ENCODE measurements around the gene C11orf91.
"Not testable (repeated sequence)": the region's sequence is repeated elsewhere in the genome, so short reads cannot be mapped to it uniquely, and the experiment has no call there.

C11orf91 gene

DNA sequence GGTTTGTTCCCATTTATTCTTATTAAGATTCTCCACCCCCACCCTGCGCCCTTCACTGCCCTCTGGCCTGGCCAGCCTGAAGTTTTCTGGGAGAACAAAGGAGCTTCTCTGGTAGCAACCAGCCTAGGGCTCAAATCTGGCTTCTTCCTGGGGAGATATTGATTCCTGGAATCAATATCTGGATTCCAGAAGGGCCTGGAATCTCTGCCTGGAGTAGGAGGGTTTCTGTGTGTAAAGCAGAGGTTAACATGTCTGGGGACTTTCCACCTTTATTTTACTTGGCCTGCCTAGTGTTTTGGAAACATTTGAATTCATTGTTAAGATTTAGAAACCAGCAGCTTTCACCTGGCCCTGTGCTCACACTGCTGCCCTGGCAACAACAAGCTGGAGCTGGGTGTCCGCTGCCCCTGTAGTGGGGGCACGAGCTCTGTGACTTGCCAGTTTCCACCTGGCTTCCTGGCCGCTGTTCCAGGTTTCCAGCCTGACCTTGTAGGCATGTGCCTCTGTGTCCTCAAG lies 5.5 kb downstream of the C11orf91 start:
- no peak for DNase-seq

DNA sequence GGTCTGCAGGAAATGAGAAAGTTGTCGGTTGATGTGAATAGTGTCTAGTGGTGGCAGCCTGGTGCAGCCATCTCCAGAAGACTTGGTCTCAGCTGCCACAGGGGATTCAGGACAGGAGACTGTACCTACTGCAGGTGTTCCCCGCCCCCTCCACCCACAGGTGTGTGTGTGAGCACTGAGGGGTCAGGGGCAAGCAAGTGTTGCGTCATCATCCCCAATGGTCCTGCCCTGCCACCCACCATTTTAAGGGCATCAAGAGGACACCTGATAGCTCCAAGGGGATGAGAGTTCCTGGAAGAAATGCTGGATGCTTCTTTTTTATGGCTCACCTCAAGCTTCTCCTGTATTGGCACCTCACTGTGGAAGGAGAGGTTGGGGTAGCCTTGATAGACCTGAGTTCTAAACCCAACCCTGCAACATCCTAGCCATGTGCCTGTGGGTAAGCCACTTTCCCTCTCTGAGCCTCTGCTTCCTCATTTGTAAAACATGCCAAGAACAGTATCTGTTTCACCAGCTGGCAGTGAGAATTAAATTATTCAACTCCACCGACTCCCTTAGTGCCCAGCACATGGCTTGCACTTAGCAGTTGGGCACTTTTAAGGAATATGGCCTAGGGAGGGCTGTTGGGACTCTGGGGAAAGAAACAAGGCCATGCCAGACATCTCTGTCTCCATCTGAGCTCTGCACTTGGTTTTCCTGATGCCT lies 6.1 kb downstream of the C11orf91 start:
- no peak for DNase-seq

DNA sequence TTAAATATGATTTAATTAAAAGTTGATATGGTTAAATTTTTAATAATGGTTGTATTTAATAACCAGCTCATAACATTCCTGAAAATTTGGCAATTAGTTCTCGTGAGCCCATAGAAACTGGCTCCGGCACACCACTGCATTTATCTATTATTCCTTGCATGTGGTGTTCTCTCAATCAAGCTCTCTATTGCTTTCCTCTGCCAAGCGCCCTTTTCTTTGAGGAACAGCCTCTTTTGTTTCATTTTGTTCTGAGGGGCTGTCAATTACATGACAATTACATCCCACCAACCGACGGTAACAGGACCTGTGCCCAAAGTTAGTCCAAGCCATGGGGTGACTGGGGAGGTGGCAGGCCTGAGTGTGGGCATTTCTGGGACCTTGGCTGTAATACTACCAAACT lies 8.1 kb downstream of the C11orf91 start:
- DNase-seq = no peak

DNA sequence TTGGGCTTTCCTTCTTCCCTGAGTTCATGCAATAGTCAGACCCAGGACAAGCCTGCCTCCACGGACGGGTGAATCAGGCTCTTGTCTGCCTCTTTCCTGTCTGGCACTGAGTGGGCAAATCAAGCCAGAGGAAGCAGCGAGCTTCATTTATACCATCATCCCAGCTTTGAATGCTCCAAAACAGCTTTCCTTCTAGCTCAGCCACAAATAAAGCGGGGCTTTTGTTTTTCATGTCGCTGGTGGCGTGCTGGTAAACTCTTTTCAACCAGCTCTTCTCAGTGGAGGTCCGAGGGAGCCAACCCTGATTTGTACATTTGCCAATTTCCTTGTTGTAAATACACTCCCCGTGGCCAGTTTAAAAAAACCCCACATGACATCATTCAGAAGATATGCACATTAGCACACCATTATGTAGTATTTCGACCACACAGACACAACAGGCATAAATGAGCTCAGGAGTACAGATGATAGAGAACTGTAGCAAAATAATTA lies 8.6 kb downstream of the C11orf91 start:
- DNase-seq = peak; percentile 31

DNA sequence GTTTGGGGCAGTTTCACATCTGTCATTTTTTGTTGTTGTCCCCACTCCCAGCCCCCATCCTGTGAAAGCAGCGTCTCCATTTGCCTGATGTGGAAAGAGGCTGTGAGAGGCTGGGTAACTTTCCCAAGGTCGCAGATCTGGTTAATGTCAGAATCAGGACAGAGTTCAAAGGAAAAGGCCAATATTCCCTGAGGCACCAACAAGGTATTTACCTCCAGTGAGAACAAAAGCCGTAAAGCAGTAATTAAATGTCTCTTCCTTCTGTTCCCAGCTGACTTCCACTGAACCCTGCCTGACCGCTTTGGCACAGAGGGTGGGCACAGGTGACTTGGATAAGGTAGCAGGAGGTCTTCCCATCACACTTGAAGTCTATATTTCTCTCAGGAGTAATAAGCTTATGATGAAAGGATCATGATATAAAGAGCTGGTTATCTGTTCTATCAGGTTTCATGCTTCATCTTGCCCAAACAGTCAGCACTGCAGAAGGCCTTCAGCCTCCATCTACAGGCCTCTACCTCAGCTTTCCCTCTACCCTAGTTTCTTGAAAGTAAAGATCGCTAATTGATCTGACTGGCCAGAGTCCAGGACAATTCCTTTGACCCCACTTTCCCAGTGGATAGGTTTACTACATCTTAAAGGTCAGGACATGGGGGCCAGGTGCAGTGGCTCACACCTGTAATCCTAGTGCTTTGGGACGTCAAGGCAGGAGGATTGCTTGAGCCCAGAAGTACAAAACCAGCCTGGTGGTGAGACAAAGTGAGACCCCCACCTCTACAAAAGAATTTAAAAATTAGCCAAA lies 9.4 kb downstream of the C11orf91 start:
- DNase-seq = peak; percentile 39

DNA sequence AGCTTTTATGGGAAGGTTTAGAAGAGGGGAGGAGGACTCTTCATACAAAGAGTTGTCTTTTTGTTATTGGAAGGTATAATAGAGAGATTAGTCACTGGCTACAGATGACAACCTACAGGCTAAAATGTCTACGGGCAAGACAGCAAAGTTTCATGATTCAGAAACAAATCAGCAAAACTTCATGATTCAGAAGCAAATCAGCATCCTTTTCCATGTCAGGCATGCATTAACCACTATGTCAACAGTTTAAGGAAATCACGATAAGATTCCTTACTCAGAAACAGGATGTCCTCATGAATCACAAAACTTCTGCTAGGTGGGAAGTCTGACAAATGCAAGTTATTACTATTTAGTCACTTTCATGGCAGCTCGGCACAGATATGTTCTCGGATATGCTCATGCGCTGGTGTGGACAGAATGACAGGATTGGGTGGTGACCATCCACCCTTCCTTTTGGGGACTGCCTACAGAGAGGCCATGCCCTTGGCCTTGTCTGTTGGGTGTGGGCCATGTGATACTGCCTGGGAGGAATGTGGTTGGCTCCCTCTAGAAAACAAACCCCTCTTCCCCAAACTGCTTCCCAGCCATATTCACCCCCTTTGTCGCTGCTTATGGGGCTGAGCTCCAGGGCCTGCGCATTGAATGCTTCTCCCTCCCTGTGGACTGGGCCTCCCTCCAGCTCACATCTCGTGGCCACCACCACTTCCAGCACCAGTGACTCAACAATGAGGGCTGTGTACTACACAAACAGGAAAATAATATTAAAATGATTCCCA lies 10.1 kb downstream of the C11orf91 start:
- DNase-seq = no peak

DNA sequence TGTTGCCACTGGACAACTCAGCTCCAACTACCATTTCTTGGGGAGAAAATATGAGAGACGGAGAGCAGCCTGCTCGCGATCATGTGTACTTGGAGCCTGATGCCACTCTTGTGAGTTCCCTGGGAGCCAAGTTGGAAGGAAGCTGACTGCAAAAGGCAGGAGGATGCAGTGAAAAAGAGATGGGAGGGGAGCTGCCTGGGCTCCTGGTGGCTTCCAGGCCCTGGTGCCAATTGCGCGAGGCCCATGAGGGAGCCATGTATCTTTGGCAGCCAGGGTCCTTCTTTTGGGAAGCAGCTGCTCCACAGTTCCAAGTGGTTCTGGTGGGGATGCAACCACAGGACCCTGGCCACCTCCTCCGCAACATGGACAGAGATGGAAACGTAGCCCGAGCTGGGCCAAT lies 11.1 kb downstream of the C11orf91 start:
- no peak for DNase-seq

DNA sequence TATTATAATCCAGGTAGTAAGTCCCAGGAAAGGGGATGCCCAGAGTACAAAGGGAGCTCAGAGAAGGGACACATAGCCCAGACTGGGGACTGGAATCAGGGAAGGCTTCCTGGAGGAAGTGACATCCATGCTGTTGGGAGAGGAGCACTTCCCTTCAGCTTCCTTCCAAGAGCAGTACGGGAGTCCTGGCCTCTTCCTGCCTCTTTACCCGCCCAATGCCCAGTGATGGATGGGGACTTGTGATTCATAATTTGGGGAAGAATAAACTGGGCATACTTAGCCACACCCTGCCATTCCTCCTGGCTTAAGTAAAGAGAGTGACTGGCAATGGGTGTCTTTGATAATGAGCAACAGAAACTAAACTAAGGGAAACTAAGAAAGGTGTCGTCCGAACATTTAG lies 11.5 kb downstream of the C11orf91 start:
- no peak for DNase-seq

DNA sequence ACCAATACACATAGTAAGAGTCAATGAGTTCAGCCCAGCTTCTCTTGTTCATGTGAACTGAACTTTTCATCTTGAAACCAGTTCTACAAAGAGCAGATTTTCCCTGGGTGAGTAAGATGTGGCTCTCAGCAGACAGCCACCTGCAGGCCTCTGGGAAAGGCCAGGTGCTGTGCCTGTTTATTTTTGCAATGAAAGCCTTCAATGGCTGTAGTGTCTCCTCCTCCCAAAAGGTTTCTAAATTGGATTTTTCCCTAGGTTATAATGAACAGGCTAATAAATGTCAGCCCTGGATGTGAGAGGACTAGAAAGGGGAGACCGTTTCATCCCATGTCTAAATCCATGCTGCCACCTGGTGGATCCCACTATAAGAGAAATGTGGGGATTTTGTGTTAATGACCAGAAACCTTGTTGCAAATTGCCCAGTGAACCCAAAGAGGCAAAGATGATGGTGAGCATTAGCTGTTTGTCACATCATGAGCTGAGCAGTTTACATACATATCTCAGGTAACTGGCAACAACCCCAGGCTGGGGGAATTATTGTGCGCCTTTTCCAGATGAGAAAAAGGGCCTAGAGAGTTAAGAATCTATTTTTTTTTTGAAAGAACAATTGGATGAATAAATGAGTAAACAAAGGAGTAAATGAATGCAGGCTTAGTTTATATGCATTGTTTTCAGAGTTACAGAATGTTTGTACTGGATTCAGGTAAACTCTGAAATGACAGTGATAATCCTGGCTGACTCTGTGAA lies 12.7 kb downstream of the C11orf91 start:
- DNase-seq = peak; percentile 57

DNA sequence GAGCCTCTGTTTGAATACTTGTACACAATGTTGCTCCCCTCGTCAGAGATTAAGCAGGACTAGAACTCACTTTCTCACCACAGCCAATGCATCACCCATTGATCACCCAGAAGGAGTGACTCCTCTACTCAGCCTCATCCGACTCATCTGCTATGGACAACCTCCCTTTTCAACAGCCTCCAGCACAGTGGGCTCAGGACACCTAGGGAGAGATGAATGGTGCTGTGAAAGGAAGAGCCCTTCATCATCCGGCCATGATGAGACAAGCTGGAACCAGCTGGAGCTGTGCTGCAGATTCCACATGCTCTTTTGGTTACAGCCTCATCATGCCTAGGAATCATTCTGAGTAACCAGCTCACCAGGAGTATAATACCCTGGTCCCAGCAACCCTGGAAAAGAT lies 15.5 kb downstream of the C11orf91 start:
- DNase-seq = no peak

DNA sequence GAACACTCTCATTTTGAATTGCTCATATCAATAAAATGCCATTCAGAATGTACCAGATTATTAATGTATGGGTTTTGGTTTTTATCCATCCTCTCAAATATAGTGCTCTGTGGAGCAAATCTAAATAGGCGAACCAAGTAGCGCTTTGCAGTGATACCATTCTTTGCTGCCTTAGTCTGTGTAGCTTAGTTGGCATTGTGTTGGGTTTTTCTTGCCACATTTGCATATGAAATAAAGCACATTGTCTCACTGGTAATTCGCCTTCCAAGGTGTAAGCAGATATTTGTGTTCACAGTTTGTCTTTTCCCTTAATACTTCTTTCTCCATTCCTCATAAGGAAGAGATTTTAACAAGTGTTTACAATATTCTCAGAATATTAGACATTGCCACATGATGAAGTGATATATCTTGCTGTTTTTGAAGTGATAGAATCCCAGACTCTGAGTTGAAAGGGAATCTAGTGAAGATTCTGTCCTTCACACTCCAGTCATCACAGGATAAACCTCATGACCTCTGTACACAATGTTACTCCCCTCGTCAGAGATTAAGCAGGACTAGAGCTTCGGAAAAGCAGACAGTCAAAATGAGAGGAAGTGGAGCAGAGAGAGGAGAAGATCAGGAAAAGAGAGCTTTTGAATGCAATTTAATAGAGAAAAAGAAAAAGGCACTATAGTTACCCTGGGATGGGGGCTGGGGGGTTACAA lies 16.5 kb downstream of the C11orf91 start:
- DNase-seq = no peak

DNA sequence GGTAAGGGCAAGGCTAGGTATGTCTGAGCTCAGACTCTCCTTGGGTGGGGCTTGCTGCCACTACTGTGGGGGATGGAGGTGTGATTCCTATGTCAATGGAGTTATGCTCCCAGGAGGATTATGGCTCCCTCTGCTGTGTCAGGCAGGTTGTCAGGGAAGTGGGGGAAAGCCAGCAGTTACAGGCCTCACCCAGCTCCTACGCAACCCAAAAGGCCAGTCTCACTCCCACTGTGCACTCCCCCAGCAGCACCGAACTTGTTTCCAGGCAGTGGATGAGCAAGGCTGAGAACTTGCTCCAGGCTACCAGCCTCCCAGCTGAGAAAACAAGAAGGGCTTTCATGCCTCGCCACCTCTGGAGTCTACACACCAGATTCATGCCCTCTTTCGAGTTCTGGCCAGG lies 18.2 kb downstream of the C11orf91 start:
- DNase-seq = no peak

DNA sequence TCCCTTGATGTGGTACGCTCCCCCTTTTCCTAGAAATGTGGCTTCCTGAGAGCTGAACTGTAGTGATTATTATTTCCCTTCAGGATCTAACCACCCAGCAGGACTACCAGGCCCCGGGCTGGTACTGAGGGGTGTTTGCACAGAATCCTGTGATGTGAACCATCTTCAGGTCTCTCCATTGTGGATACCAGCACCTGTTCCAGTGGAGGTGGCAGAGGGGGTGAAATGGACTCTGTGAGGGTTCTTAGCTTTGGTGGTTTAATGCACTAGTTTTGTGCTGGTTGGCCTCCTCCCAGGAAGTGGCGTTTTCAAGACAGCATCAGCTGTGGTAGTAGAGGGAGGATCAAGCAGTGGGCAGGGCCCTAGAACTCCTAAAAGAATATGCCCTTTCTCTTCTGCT lies 18.6 kb downstream of the C11orf91 start:
- no peak for DNase-seq

DNA sequence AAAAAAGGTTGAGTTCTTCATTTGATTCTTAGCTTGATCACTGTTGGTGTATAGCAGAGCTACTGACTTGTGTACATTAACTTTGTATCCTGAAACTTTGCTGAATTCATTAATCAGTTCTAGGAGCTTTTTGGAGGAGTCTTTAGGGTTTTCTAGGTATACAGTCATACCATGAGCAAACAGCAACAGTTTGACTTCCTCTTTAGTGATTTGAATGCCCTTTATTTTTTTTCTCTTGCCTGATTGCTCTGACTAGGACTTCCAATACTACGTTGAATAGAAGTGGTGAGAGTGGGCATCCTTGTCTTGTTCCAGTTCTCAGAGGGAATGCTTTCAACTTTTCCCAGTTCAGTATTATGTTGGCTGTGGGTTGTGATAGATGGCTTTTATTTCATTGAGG lies 22.0 kb downstream of the C11orf91 start:
- DNase-seq = not testable (repeated sequence)

DNA sequence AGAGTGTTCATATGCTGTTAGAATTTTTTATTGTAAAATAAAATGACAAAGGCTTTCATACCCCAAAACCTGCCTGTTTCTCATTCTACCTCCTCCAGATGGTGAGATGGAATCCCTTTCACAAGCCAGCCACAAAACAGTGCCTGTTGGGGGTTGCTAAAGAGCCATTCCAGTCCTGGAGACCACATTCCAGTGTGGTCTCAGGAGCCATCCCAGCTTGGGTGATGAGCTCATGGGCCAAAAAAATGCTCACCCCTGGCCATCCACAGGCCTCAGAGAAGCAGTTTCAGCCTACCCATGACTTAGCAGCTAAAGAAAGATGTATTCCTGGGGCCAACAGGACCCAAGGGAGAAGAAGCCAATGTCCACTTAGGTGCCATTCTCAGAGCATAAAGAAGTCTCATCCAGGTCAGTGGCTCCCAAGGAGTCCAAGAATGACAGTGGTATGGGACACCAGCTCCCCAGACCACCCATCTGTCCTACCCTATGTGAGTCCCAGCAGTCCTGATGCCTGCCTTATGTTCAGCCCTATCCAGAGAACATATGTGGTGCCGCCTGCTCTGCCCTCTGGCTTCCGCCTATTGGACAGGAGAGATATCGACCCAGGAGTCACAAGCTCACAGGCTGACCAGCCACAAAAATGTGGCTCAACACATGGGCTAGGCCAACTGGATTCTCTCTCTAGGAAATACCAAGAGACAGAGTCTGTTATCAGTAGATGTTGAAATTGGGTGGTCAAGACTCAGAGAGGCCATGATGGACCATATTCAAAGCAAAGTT lies 26.4 kb downstream of the C11orf91 start:
- DNase-seq = no peak

DNA sequence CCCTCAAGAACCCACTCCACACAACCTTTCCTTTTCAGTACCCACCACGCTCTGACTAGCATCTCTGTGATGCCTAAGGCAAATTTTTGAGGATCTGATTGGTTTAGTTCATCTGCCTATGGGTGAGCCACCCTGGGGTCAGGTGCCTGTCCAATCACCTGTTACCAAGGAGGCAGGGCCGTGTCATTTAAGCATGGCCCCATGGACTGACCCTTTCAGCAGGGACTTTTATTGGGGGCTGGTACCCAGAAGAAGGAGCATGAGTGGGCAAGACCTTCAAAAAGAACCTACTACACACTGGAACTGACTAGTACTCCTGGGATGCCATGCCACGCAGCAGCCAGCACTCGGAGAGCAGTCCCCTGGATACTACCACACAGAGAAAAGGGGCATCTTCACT lies 28.4 kb downstream of the C11orf91 start:
- DNase-seq = no peak

DNA sequence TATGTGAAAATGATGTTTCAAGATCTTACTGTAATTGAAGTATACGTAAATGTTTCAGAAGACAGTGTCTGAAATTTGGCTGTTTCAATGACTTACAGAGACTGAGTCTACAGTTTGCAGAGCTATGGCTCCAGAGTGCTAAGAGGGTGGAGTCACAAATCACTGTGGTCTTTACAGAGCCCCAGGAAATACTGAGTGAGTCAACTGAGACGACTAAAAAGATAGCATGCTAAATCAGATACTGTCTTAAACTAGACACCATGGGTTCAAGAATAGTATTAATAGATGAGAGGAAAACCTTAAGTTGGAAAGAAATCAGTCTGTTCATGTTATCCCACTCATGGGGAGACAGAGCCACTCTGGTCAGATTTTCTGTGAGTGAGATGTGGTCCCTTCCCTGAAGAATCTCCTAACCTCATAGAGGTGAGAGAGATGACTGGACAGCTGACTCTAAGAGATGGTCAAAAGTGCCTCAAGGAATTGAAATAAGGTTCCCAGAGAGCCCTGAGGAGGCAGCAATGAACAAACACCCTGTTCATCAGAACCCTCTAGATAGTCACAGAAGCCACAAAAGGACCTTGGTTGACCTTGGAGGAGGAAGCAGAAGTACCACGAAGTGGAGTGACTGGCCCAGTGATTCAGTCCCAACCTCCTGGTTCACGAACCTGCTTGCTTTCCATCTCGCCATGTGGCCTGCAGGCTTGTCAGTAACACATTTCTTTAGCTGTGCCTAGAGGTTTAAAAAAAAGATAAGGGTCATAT lies 30.2 kb downstream of the C11orf91 start:
- no peak for DNase-seq

DNA sequence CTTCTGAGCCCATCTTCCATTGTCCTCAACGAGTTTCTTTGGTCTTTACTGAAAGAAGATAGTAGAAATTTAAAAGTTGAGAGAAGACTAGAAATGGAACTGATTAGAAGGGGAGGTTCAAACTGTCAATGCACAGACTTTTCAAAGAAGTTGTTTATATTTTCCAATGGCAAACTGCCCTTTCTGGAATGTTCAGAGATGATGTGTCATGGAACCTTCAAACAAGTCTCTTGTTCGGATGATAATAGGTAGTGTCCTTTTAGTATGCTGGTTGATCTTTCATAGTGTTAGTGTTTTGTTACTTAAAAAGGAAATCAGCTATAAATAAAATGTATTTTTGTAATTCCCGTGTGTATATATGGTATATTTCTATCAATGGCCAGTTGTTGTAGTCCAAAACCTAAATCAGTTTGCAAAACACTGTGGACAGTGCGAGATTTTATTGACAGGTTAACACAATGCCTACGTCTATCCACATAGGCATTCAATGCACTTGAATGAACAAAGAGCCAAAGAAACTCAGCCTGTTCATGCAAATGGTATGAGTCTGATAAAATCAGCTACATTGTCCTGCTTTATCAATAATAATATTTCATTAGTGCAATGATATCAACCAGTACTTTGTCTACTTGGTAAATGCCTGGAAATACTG lies 30.9 kb downstream of the C11orf91 start:
- DNase-seq = no peak

DNA sequence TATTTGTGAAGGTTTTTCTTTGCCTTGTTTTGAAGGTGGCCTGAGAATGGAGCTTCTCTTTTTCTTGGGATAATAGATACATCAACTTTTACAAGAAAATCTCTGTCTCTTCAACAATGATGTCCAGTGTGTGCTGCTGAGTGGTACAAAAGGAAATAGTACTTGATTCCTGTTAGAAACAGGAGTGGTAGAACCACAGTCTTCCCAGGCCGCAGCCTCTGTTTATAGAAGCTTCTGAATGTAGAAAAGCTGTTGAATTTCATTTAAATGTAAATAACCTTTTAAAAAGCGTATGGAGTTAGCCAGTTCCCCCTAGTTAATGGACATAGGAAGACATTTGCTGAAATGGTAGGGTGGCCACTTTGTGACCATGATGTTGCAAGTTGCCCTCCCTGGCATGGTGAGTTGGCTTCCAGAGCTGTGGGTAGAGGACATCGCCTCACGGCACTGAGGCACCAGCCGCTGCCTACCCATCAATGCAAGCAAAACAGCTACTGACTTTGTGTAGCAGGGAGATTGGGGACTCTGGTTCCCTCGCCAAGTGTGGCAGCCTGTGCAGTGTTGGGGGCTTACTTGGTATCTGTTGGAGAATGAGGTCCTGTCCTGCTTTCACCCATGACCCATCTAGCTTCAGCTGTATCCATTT lies 31.6 kb downstream of the C11orf91 start:
- DNase-seq = no peak

Data from NCI-H1417 treated with DMSO at 0.1 percent for 48 hours (cell line).